ENCODE measurements around the gene THOC2.
"Not testable (repeated sequence)": the region's sequence is repeated elsewhere in the genome, so short reads cannot be mapped to it uniquely, and the experiment has no call there.

THOC2 gene

GRCh38 chrX:123731258-123731986, 1.4 kb downstream of the THOC2 start:
- TF ChIP-seq ZFX (IDR thresholded peaks at IDR 0.05), result no peak
- TF ChIP-seq CTCF (conservative IDR thresholded peaks at IDR 0.05), result no peak

GRCh38 chrX:123728554-123728953, 4.3 kb downstream of the THOC2 start:
- no peak for TF ChIP-seq CTCF (conservative IDR thresholded peaks at IDR 0.05)
- H3K27ac ChIP-seq, result no peak overlapping the region

More at GRCh38 chrX:123731258-123731986, 1.4 kb downstream of the THOC2 start:
- H3K27ac ChIP-seq, result peak overlapping the region; percentile 92

- H3K27ac ChIP-seq, result no peak overlapping the region
- TF ChIP-seq ZFX (IDR thresholded peaks at IDR 0.05) (no peak), CTCF (conservative IDR thresholded peaks at IDR 0.05) (no peak)
Observed at GRCh38 chrX:123728016-123728415, 4.8 kb downstream of the THOC2 start.

- H3K27ac ChIP-seq, result not testable (repeated sequence)
Observed at GRCh38 chrX:123722193-123722592, 10.7 kb downstream of the THOC2 start.

GRCh38 chrX:123720486-123720885, 12.4 kb downstream of the THOC2 start:
- TF ChIP-seq ZFX (IDR thresholded peaks at IDR 0.05), result no peak
- no peak for TF ChIP-seq CTCF (conservative IDR thresholded peaks at IDR 0.05)
- peak overlapping the region; percentile 94 for H3K27ac ChIP-seq

- no peak for TF ChIP-seq CTCF (conservative IDR thresholded peaks at IDR 0.05)
- TF ChIP-seq ZFX (IDR thresholded peaks at IDR 0.05), result no peak
- peak overlapping the region; percentile 38; the same call in 1 of the 2 replicates for H3K27ac ChIP-seq
Observed at GRCh38 chrX:123713841-123714240, 19.0 kb downstream of the THOC2 start.

GRCh38 chrX:123713434-123713833, 19.4 kb downstream of the THOC2 start:
- H3K27ac ChIP-seq, result peak overlapping the region; percentile 38; the same call in 1 of the 2 replicates
- TF ChIP-seq CTCF (conservative IDR thresholded peaks at IDR 0.05) (no peak), ZFX (IDR thresholded peaks at IDR 0.05) (no peak)

- H3K27ac ChIP-seq, result not testable (repeated sequence)
Observed at GRCh38 chrX:123711201-123711600, 21.7 kb downstream of the THOC2 start.
